HPDE6-E6E7 (cell line): ENCODE data around the gene PCNX4.

ENCODE experiments used
- DNase-seq: peaks from one replicate; pipeline ENCODE4 v3.0.0; 2011; ENCODE audit warnings: missing footprints; ENCODE audit errors: extremely low spot score

Gene PCNX4

GRCh38 chr14:60102389-60102788, 10.7 kb downstream of the PCNX4 start:
- no peak for DNase-seq

GRCh38 chr14:60106339-60106738, 14.6 kb downstream of the PCNX4 start:
- DNase-seq = no peak

- DNase-seq = no peak
These were observed 15.8 kb downstream of the PCNX4 start for GRCh38 chr14:60107477-60107876.

GRCh38 chr14:60111732-60112131, 20.0 kb downstream of the PCNX4 start:
- no peak for DNase-seq

GRCh38 chr14:60114881-60115280, 23.2 kb downstream of the PCNX4 start:
- DNase-seq = no peak

- peak; percentile 1 for DNase-seq
These were observed 24.5 kb downstream of the PCNX4 start for GRCh38 chr14:60116181-60116580.

- no peak for DNase-seq
These were observed 34.2 kb downstream of the PCNX4 start for GRCh38 chr14:60125918-60126317.

GRCh38 chr14:60133487-60133886, 41.8 kb downstream of the PCNX4 start:
- no peak for DNase-seq

- no peak for DNase-seq
These were observed 43.0 kb downstream of the PCNX4 start for GRCh38 chr14:60134702-60135101.

- peak; percentile 87 for DNase-seq
These were observed 60.0 kb downstream of the PCNX4 start for GRCh38 chr14:60151715-60152114.

GRCh38 chr14:60153991-60154390, 62.3 kb downstream of the PCNX4 start:
- DNase-seq = no peak

GRCh38 chr14:60154671-60155070, 62.9 kb downstream of the PCNX4 start:
- no peak for DNase-seq

- DNase-seq = no peak
These were observed 68.7 kb downstream of the PCNX4 start for GRCh38 chr14:60160422-60160821.

GRCh38 chr14:60161196-60162107, 69.7 kb downstream of the PCNX4 start:
- no peak for DNase-seq

- no peak for DNase-seq
These were observed 72.0 kb downstream of the PCNX4 start for GRCh38 chr14:60163693-60164092.

- no peak for DNase-seq
These were observed 72.6 kb downstream of the PCNX4 start for GRCh38 chr14:60164404-60164711.

GRCh38 chr14:60164712-60165546, 73.2 kb downstream of the PCNX4 start, which contains the start of gene DHRS7:
DHRS7 (minus strand) TSS chr14:60165398; CDS start chr14:60165309, 89 bp downstream.
- peak; percentile 70 for DNase-seq

- DNase-seq = no peak
These were observed 73.8 kb downstream of the PCNX4 start for GRCh38 chr14:60165547-60165876.

GRCh38 chr14:60166142-60166541, 74.4 kb downstream of the PCNX4 start:
- DNase-seq = no peak

- no peak for DNase-seq
These were observed 78.0 kb downstream of the PCNX4 start for GRCh38 chr14:60169722-60170121.

- no peak for DNase-seq
These were observed 79.2 kb downstream of the PCNX4 start for GRCh38 chr14:60170948-60171347.

GRCh38 chr14:60171690-60172089, 80.0 kb downstream of the PCNX4 start:
- no peak for DNase-seq
